ENCODE measurements around the gene IMMP2L. TPM values are rescaled to one million over a fixed set of nuclear protein-coding genes. Genes with fewer than 3 reads are reported as not detected.
"Not testable (repeated sequence)": the region's sequence is repeated elsewhere in the genome, so short reads cannot be mapped to it uniquely, and the experiment has no call there.

The IMMP2L gene
- 1 to 10 TPM; 5.2 to 6.5 TPM for total RNA-seq

DNA sequence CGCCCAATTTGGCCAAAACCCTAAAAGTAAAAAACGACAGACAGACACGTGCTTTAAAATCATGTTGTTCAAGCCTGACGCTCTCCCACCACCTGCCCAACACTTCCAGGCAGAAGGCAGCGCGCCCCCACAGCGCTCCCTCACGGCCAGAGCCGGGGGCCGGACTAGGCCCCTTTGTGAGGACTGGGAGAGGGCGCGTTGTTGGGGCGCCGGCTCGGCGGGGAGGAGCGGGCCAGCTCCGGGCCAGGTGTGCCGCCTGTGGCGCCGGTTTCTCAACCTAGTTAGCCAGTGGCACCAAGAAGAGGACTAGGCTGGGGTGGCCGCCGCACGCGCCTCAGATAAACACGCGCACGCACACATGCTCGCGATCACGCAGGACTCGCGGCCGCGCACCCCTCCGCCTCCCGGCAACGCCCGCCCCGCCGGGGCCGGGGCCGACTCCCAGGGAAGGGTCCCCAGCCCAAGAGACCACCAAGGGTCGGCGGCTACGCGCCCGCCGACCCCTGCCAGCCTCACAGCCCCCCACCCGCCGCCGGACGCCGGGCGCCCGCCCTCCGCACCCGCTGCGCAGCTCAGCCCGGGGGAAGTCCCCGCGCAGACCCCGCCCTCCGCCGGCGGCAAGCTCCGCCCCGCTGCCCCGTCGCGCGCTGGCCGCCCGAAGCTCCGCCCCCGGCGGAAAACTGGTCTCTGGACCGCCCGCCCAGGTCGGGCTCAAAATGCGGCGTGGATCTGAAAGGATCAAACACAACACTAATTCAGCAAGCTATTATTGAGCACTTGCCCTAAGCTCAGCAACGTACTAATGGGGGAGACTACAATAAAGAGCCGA, at the start of gene IMMP2L:
Gene IMMP2L, minus strand, starts transcription at position 589 of the 829 bp plus-strand sequence.
- Mint-ChIP-seq H3K27ac (peak within 1 kb of the TSS; percentile 91), H3K4me3 (peak within 1 kb of the TSS; percentile 77), H3K9me3 (no peaks in the 10 kb centered on the region), H3K27me3 (peaks cover 4% of the 10 kb centered on the region), H3K4me1 (peaks cover 33% of the 10 kb centered on the region), H3K36me3 (ENCODE audit: low read depth) (peaks cover 11% of the 10 kb centered on the region)
- POLR2A ChIA-PET: interaction anchor here (0.6 kb wide), 1 partner anchor 470 kb away, joined by 3 read pairs; no protein-coding TSS in a partner anchor
- CTCF ChIA-PET: interaction anchor here (0.5 to 0.7 kb wide), 3 partner anchors 426 to 1251 kb away, joined by 3 to 6 read pairs (median 5); no protein-coding TSS in a partner anchor
- peak; percentile 88 for DNase-seq

- POLR2A ChIA-PET; H3K4me1 Mint-ChIP-seq; H3K4me3 Mint-ChIP-seq; H3K27me3 Mint-ChIP-seq; H3K27ac Mint-ChIP-seq; H3K9me3 Mint-ChIP-seq; H3K36me3 Mint-ChIP-seq (ENCODE audit: low read depth); DNase-seq; CTCF ChIA-PET: not testable (repeated sequence)
Measured at GRCh38 chr7:111609483-111610254, 47.4 kb upstream of the IMMP2L start.

- Mint-ChIP-seq H3K27ac (no peak overlapping the region), H3K4me3 (no peak overlapping the region), H3K27me3 (no peaks in the 10 kb centered on the region), H3K9me3 (no peaks in the 10 kb centered on the region), H3K4me1 (no peaks in the 10 kb centered on the region), H3K36me3 (ENCODE audit: low read depth) (no peaks in the 10 kb centered on the region)
- POLR2A ChIA-PET: no interaction called here
- DNase-seq: no peak
- CTCF ChIA-PET: no interaction called here
Measured at GRCh38 chr7:111607621-111608020, 45.3 kb upstream of the IMMP2L start.

GRCh38 chr7:111605246-111605645, 43.0 kb upstream of the IMMP2L start:
- H3K36me3 Mint-ChIP-seq (ENCODE audit: low read depth): no peaks in the 10 kb centered on the region
- POLR2A ChIA-PET: no interaction called here
- no peak for DNase-seq
- no peak overlapping the region for H3K4me3 Mint-ChIP-seq
- no peaks in the 10 kb centered on the region for H3K9me3 Mint-ChIP-seq
- H3K27ac Mint-ChIP-seq: no peak overlapping the region
- H3K4me1 Mint-ChIP-seq: no peaks in the 10 kb centered on the region
- CTCF ChIA-PET: no interaction called here
- H3K27me3 Mint-ChIP-seq: no peaks in the 10 kb centered on the region

GRCh38 chr7:111600091-111600490, 37.8 kb upstream of the IMMP2L start:
- ChIA-PET POLR2A (no interaction called here), CTCF (no interaction called here)
- H3K36me3 Mint-ChIP-seq (ENCODE audit: low read depth): no peaks in the 10 kb centered on the region
- no peak overlapping the region for H3K4me3 Mint-ChIP-seq
- peaks cover 2% of the 10 kb centered on the region for H3K9me3 Mint-ChIP-seq
- H3K27ac Mint-ChIP-seq: no peak overlapping the region
- DNase-seq: no peak
- no peaks in the 10 kb centered on the region for H3K27me3 Mint-ChIP-seq
- H3K4me1 Mint-ChIP-seq: no peaks in the 10 kb centered on the region

- CTCF ChIA-PET: no interaction called here
- no peaks in the 10 kb centered on the region for H3K4me1 Mint-ChIP-seq
- peaks cover 2% of the 10 kb centered on the region for H3K27me3 Mint-ChIP-seq
- no peaks in the 10 kb centered on the region for H3K36me3 Mint-ChIP-seq (ENCODE audit: low read depth)
- H3K9me3 Mint-ChIP-seq: peaks cover 2% of the 10 kb centered on the region
- no peak overlapping the region for H3K4me3 Mint-ChIP-seq
- no peak overlapping the region for H3K27ac Mint-ChIP-seq
- no peak for DNase-seq
- POLR2A ChIA-PET: no interaction called here
Measured at GRCh38 chr7:111595780-111596179, 33.5 kb upstream of the IMMP2L start.

- ChIA-PET POLR2A (no interaction called here), CTCF (no interaction called here)
- H3K36me3 Mint-ChIP-seq (ENCODE audit: low read depth): no peaks in the 10 kb centered on the region
- peaks cover 2% of the 10 kb centered on the region for H3K9me3 Mint-ChIP-seq
- H3K27me3 Mint-ChIP-seq: peaks cover 2% of the 10 kb centered on the region
- no peaks in the 10 kb centered on the region for H3K4me1 Mint-ChIP-seq
- no peak for DNase-seq
- H3K4me3 Mint-ChIP-seq: no peak overlapping the region
- no peak overlapping the region for H3K27ac Mint-ChIP-seq
Measured at GRCh38 chr7:111594602-111595001, 32.3 kb upstream of the IMMP2L start.

GRCh38 chr7:111593343-111593742, 31.1 kb upstream of the IMMP2L start:
- Mint-ChIP-seq H3K9me3 (peaks cover 2% of the 10 kb centered on the region), H3K27ac (no peak overlapping the region), H3K27me3 (peaks cover 2% of the 10 kb centered on the region), H3K36me3 (ENCODE audit: low read depth) (no peaks in the 10 kb centered on the region), H3K4me1 (no peaks in the 10 kb centered on the region), H3K4me3 (no peak overlapping the region)
- DNase-seq: no peak
- CTCF ChIA-PET: no interaction called here
- POLR2A ChIA-PET: no interaction called here

DNA sequence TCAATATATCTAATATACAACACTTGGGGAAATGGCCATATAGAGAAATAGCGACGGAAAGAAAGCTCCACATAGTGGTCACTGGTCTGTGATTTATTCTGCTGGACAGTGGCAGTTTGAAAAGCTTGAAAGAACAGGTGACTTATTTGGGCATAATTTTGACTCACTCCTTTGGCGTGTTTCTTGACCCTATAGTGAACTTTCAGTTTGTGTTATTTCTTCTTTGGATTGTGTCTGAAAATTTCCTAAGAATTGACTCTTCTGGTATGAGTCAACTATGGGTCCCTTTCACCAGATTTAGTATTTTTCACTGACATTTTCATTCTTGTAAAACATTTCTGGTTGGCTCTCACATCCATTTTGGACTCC, 25.8 kb upstream of the IMMP2L start:
- Mint-ChIP-seq H3K27ac (no peak overlapping the region), H3K4me1 (no peaks in the 10 kb centered on the region), H3K9me3 (no peaks in the 10 kb centered on the region), H3K27me3 (peaks cover 2% of the 10 kb centered on the region), H3K36me3 (ENCODE audit: low read depth) (no peaks in the 10 kb centered on the region), H3K4me3 (no peak overlapping the region)
- no peak for DNase-seq
- CTCF ChIA-PET: no interaction called here
- POLR2A ChIA-PET: no interaction called here

DNA sequence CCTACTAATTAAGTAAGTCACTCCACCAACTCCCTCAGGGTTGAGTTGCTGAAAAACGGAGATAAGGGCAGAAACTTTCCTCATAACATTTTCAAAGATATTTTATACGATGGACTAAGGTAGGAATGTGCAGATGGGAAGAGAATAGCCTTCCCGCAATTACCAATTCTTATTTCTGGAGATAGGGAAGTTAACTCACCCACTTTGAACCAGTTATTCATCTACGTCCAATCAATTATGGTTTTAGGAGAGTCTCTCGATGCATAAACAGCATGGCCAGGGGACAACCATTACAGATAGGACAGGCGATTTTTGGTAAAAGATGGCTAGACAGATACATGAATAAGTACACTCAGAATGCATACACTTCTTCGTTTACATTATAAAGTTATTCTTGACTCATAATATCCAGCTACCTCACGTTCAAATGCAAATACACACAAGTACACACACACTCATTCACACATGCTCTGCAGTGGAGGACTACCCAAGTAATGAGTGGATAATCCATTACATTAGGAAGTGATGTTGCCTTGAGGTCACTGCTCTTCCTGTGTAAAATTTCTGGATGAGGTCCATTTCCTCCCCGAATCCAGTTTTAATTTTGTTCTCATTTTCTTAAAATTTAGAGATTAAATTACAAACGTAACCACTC, 25.2 kb upstream of the IMMP2L start:
- Mint-ChIP-seq H3K27me3 (peaks cover 2% of the 10 kb centered on the region), H3K4me1 (no peaks in the 10 kb centered on the region), H3K27ac (no peak overlapping the region), H3K36me3 (ENCODE audit: low read depth) (no peaks in the 10 kb centered on the region), H3K9me3 (no peaks in the 10 kb centered on the region), H3K4me3 (no peak overlapping the region)
- ChIA-PET POLR2A (no interaction called here), CTCF (no interaction called here)
- no peak for DNase-seq

DNA sequence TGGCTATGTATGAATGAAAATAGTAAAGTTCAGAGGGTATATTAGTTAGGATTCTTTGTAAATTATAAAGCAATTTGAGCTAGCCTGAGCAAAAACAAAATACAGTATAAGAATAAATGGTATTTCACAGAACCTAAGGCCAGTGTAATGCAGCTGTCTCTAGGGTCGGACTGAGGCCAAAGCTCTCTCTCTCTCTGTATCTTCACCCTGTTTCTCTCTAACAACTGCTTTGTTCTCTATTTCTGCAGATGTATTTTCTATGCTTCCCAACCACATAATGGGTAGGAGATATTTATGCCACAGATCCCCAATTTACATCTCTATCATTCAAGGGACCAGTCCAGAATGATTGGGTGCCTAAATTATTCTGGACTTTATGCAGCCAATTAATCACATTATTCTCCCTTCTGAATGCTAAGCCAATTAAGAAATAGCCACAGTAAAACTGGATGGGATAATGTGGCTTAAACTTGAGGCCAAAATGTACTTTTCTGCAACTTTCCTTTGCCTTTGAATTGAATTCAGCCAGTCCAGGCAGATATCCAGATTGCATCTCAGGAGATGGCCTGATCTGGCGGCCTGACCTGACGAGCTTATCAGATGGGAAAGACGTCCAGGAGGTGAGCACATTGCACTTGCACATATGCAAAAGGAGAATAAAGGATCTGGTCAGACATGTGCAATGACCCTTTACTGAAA, 24.6 kb upstream of the IMMP2L start:
- ChIA-PET POLR2A (no interaction called here), CTCF (no interaction called here)
- Mint-ChIP-seq H3K27me3 (no peaks in the 10 kb centered on the region), H3K27ac (no peak overlapping the region), H3K36me3 (ENCODE audit: low read depth) (no peaks in the 10 kb centered on the region), H3K4me3 (no peak overlapping the region), H3K4me1 (no peaks in the 10 kb centered on the region), H3K9me3 (peaks cover 2% of the 10 kb centered on the region)
- no peak for DNase-seq

GRCh38 chr7:111581784-111582488, 19.6 kb upstream of the IMMP2L start:
- H3K9me3 Mint-ChIP-seq, DNase-seq, H3K27ac Mint-ChIP-seq: not testable (repeated sequence)

More at GRCh38 chr7:111581784-111582488, 19.6 kb upstream of the IMMP2L start:
- CTCF ChIA-PET; H3K36me3 Mint-ChIP-seq (ENCODE audit: low read depth); H3K4me3 Mint-ChIP-seq; H3K27me3 Mint-ChIP-seq; POLR2A ChIA-PET; H3K4me1 Mint-ChIP-seq: not testable (repeated sequence)

Measured in activated CD4-positive, alpha-beta T cell treated with anti-CD3 and anti-CD28 coated beads, Interleukin-2, amount 10 ng/mL, durations not matched to agents 7 days and 5 days (primary cell).